KOPT-K1 (cell line): ENCODE results near the gene PHLPP2.
"Not testable (repeated sequence)": the region's sequence is repeated elsewhere in the genome, so short reads cannot be mapped to it uniquely, and the experiment has no call there.

Experiments used
- H3K27ac ChIP-seq: fragments of 200-600 bp; sonication (generic); 2 replicates; pipeline ENCODE4 v1.5.1; 2016; ENCODE audit warnings: antibody characterized with exemption, mild to moderate bottlenecking, low read depth, low read length; ENCODE audit not compliant: poor library complexity, severe bottlenecking
- H3K36me3 ChIP-seq: fragments of 200-600 bp; sonication (generic); 2 replicates; pipeline ENCODE4 v1.5.1; 2017; ENCODE audit warnings: antibody characterized with exemption, mild to moderate bottlenecking, low read length, moderate library complexity; ENCODE audit not compliant: insufficient read depth
- H3K9me3 ChIP-seq: fragments of 200-600 bp; sonication (generic); 2 replicates; pipeline ENCODE4 v1.5.1; 2017; ENCODE audit warnings: antibody characterized with exemption, low read length, mild to moderate bottlenecking; ENCODE audit not compliant: insufficient read depth, poor library complexity, severe bottlenecking

PHLPP2 gene

GRCh38 chr16:71626018-71626857, 98.3 kb downstream of the PHLPP2 start, which contains the start of gene MARVELD3:
Gene MARVELD3, plus strand, starts transcription at chr16:71626184. Its CDS starts 46 bp downstream, at chr16:71626230.
- Histone ChIP-seq H3K9me3 (no peaks in the 10 kb centered on the region), H3K27ac (no peak within 1 kb of the TSS), H3K36me3 (no peaks in the 10 kb centered on the region)

- Histone ChIP-seq H3K36me3 (no peaks in the 10 kb centered on the region), H3K27ac (no peak overlapping the region), H3K9me3 (no peaks in the 10 kb centered on the region)
Observed at GRCh38 chr16:71625113-71625850, 99.2 kb downstream of the PHLPP2 start.

- Histone ChIP-seq H3K27ac (no peak overlapping the region), H3K9me3 (no peaks in the 10 kb centered on the region), H3K36me3 (no peaks in the 10 kb centered on the region)
Observed at GRCh38 chr16:71623597-71623996, 100.9 kb downstream of the PHLPP2 start.

- Histone ChIP-seq H3K27ac (no peak overlapping the region), H3K9me3 (no peaks in the 10 kb centered on the region), H3K36me3 (no peaks in the 10 kb centered on the region)
Observed at GRCh38 chr16:71622088-71622487, 102.4 kb downstream of the PHLPP2 start.

- H3K9me3 ChIP-seq = no peaks in the 10 kb centered on the region
- H3K27ac ChIP-seq = no peak overlapping the region
- no peaks in the 10 kb centered on the region for H3K36me3 ChIP-seq
Observed at GRCh38 chr16:71618429-71618828, 106.1 kb downstream of the PHLPP2 start.

GRCh38 chr16:71614956-71615355, 109.5 kb downstream of the PHLPP2 start:
- H3K27ac ChIP-seq, H3K36me3 ChIP-seq, H3K9me3 ChIP-seq: not testable (repeated sequence)

GRCh38 chr16:71610936-71611871, 113.3 kb downstream of the PHLPP2 start:
- H3K36me3 ChIP-seq = no peaks in the 10 kb centered on the region
- H3K27ac ChIP-seq = no peak overlapping the region
- no peaks in the 10 kb centered on the region for H3K9me3 ChIP-seq

- Histone ChIP-seq H3K36me3 (no peaks in the 10 kb centered on the region), H3K27ac (no peak overlapping the region), H3K9me3 (no peaks in the 10 kb centered on the region)
Observed at GRCh38 chr16:71610447-71610846, 114.1 kb downstream of the PHLPP2 start.

- Histone ChIP-seq H3K36me3 (no peaks in the 10 kb centered on the region), H3K9me3 (no peaks in the 10 kb centered on the region), H3K27ac (no peak overlapping the region)
Observed at GRCh38 chr16:71609066-71609465, 115.4 kb downstream of the PHLPP2 start.

GRCh38 chr16:71600822-71601221, 123.7 kb downstream of the PHLPP2 start:
- Histone ChIP-seq H3K9me3 (no peaks in the 10 kb centered on the region), H3K36me3 (no peaks in the 10 kb centered on the region), H3K27ac (no peak overlapping the region)

- H3K9me3 ChIP-seq, H3K27ac ChIP-seq, H3K36me3 ChIP-seq: not testable (repeated sequence)
Observed at GRCh38 chr16:71598426-71598825, 126.1 kb downstream of the PHLPP2 start.

GRCh38 chr16:71595340-71595826, 129.1 kb downstream of the PHLPP2 start:
- not testable (repeated sequence) for H3K9me3 ChIP-seq, H3K27ac ChIP-seq, H3K36me3 ChIP-seq
